SK-N-SH (cell line): ENCODE data around the gene FGGY. TPM values are rescaled to one million over a fixed set of nuclear protein-coding genes. Genes with fewer than 3 reads are reported as not detected.

Source experiments
- CTCF ChIA-PET: fragments of 300-600, 350-600 bp; formaldehyde crosslinking; extraction: SDS; loops from one replicate; lab custom pipeline; 2021; lab: Yijun Ruan, JAX
- POLR2A ChIA-PET: fragments of 350-600 bp; sonication (Branson Sonifier 250); formaldehyde crosslinking; extraction: SDS; loops from one replicate; lab custom pipeline; 2020; ENCODE audit warnings: antibody characterized with exemption, inconsistent platforms; lab: Yijun Ruan, JAX
- DNase-seq: peaks from one replicate; pipeline ENCODE4 v3.0.0; 2012
- H2AFZ ChIP-seq: fragments of 200-600 bp; sonication (generic); 2 replicates; pipeline ENCODE4 v1.8.1; 2016; ENCODE audit warnings: antibody characterized with exemption, mild to moderate bottlenecking, low read depth
- H3F3A ChIP-seq: fragments of 200-600 bp; sonication (generic); replicated peaks from 2 replicates; pipeline ENCODE3; 2016; ENCODE audit warnings: antibody characterized with exemption, mild to moderate bottlenecking; ENCODE audit not compliant: insufficient read depth
- H3K27ac ChIP-seq, 2 experiments: fragments of 200-500 bp in 1 of 2; fragments of 200-600 bp in 1 of 2; sonication (Bioruptor generic) in 1 of 2; sonication (generic), shearing (Covaris generic) in 1 of 2; 2 replicates each; pipeline versions ENCODE4 v1.5.1 to v1.6.1; 2014 to 2016; ENCODE audit warnings: low read depth in 2 of 2, inconsistent platforms in 1 of 2, low read length in 1 of 2, mild to moderate bottlenecking in 1 of 2, mixed read lengths in 1 of 2
- H3K27me3 ChIP-seq: fragments of 200-600 bp; sonication (generic), shearing (Covaris generic); 2 replicates; pipeline ENCODE4 v1.6.1; 2016; ENCODE audit warnings: mixed run types; ENCODE audit not compliant: insufficient read depth
- H3K36me3 ChIP-seq, 2 experiments: fragments of 200-500 bp in 1 of 2; fragments of 200-600 bp in 1 of 2; sonication (Bioruptor generic) in 1 of 2; sonication (generic) in 1 of 2; replicated peaks in 1 of 2; 2 replicates each; pipeline versions ENCODE3 to v1.5.1; 2014 to 2016; ENCODE audit warnings: low read length in 1 of 2, mild to moderate bottlenecking in 1 of 2; ENCODE audit not compliant: insufficient read depth in 2 of 2, control insufficient read depth in 1 of 2
- H3K4me1 ChIP-seq, 2 experiments: fragments of 200-500 bp in 1 of 2; fragments of 200-600 bp in 1 of 2; sonication (Bioruptor generic) in 1 of 2; sonication (generic), shearing (Covaris generic) in 1 of 2; 2 replicates each; pipeline versions ENCODE4 v1.5.1 to v1.6.1; 2014 to 2016; ENCODE audit warnings: low read depth in 1 of 2, low read length in 1 of 2, mixed run types in 1 of 2; ENCODE audit not compliant: insufficient read depth in 2 of 2, control insufficient read depth in 1 of 2
- H3K4me2 ChIP-seq: fragments of 200-600 bp; sonication (generic), shearing (Covaris generic); 2 replicates; pipeline ENCODE4 v1.6.1; 2017; ENCODE audit warnings: mixed run types
- H3K4me3 ChIP-seq, 2 experiments: fragments of 200-500 bp in 1 of 2; fragments of 200-600 bp in 1 of 2; sonication (Bioruptor generic) in 1 of 2; sonication (generic), shearing (Covaris generic) in 1 of 2; 2 replicates each; pipeline versions ENCODE4 v1.5.1 to v1.8.1; 2014 to 2016; ENCODE audit warnings: low read depth in 2 of 2, inconsistent platforms in 1 of 2, low read length in 1 of 2, mild to moderate bottlenecking in 1 of 2, mixed read lengths in 1 of 2, moderate library complexity in 1 of 2
- H3K79me2 ChIP-seq: fragments of 200-600 bp; sonication (generic); 2 replicates; pipeline ENCODE4 v1.8.1; 2017; ENCODE audit warnings: mild to moderate bottlenecking; ENCODE audit not compliant: insufficient read depth
- H3K9ac ChIP-seq: fragments of 200-600 bp; sonication (generic); 2 replicates; pipeline ENCODE4 v1.6.1; 2017; ENCODE audit warnings: mixed run types
- H3K9me2 ChIP-seq: fragments of 200-600 bp; sonication (generic); 2 replicates; pipeline ENCODE4 v1.6.1; 2017; ENCODE audit warnings: mixed run types
- H3K9me3 ChIP-seq: fragments of 200-600 bp; sonication (generic); 2 replicates; pipeline ENCODE4 v1.6.1; 2017; ENCODE audit warnings: mixed run types, mild to moderate bottlenecking, moderate library complexity
- H4K20me1 ChIP-seq: fragments of 200-600 bp; sonication (generic); 2 replicates; pipeline ENCODE4 v1.6.1; 2017; ENCODE audit warnings: mild to moderate bottlenecking, mixed run types; ENCODE audit not compliant: insufficient read depth
- CHD2 ChIP-seq: fragments of 150-350 bp; IDR thresholded peaks from 2 replicates; pipeline ENCODE4 v1.6.1; 2018; ENCODE audit warnings: low read length; ENCODE audit not compliant: partially characterized antibody
- ELF1 ChIP-seq: IDR thresholded peaks from 2 replicates; pipeline ENCODE4 v1.4.0; 2012
- EZH2phosphoT487 ChIP-seq: fragments of 200-600 bp; sonication (generic); IDR thresholded peaks from 2 replicates; pipeline ENCODE4 v1.6.1; 2017; ENCODE audit warnings: low read depth, mixed run types, mild to moderate bottlenecking, antibody characterized with exemption, moderate library complexity, borderline replicate concordance
- FOSL2 ChIP-seq: IDR thresholded peaks from 2 replicates; pipeline ENCODE4 v1.4.0; 2012; ENCODE audit warnings: low read depth, mild to moderate bottlenecking, moderate library complexity, borderline replicate concordance
- FOXJ3 ChIP-seq: sonication (generic); formaldehyde crosslinking; IDR thresholded peaks from 2 replicates; pipeline ENCODE4 v1.5.1; 2020; ENCODE audit warnings: mild to moderate bottlenecking, missing genetic modification reagents
- FOXM1 ChIP-seq: IDR thresholded peaks from 2 replicates; pipeline ENCODE4 v1.4.0; 2012; ENCODE audit warnings: low read depth, mild to moderate bottlenecking
- GATA2 ChIP-seq: sonication (generic); formaldehyde crosslinking; IDR thresholded peaks from 2 replicates; pipeline ENCODE4 v1.5.0; 2020; ENCODE audit warnings: mild to moderate bottlenecking, missing genetic modification reagents
- MEF2A ChIP-seq: IDR thresholded peaks from 2 replicates; pipeline ENCODE4 v1.4.0; 2012; ENCODE audit warnings: low read depth, borderline replicate concordance
- MXI1 ChIP-seq: IDR thresholded peaks from 2 replicates; pipeline ENCODE4 v1.6.1; 2012; ENCODE audit warnings: mild to moderate bottlenecking, low read depth, low read length, improper control_type of control experiment
- NFIC ChIP-seq: IDR thresholded peaks from 2 replicates; pipeline ENCODE4 v1.4.0; 2012; ENCODE audit warnings: borderline replicate concordance
- NRF1 ChIP-seq: IDR thresholded peaks from 2 replicates; pipeline ENCODE4 v1.6.1; 2012; ENCODE audit warnings: low read depth, mild to moderate bottlenecking, low read length
- POLR2AphosphoS5 ChIP-seq: IDR thresholded peaks from 2 replicates; pipeline ENCODE4 v1.6.1; 2012; ENCODE audit warnings: low read depth, low read length
- RAD21 ChIP-seq: IDR thresholded peaks from 2 replicates; pipeline ENCODE4 v1.6.1; 2012; ENCODE audit warnings: mild to moderate bottlenecking, low read length
- RCOR1 ChIP-seq: fragments of 150-350 bp; IDR thresholded peaks from 2 replicates; pipeline ENCODE4 v1.6.1; 2017; ENCODE audit warnings: antibody characterized with exemption, low read length
- RFX5 ChIP-seq: IDR thresholded peaks from 2 replicates; pipeline ENCODE4 v1.6.1; 2012; ENCODE audit warnings: mild to moderate bottlenecking, improper control_type of control experiment, low read length
- RXRA ChIP-seq: IDR thresholded peaks from 2 replicates; pipeline ENCODE4 v1.4.0; 2012; ENCODE audit warnings: low read depth, mild to moderate bottlenecking, borderline replicate concordance
- SIN3A ChIP-seq: IDR thresholded peaks from 2 replicates; pipeline ENCODE4 v1.6.1; 2012; ENCODE audit warnings: low read depth, mild to moderate bottlenecking, low read length, moderate library complexity, borderline replicate concordance
- TAF1 ChIP-seq: IDR thresholded peaks from 2 replicates; pipeline ENCODE4 v1.6.1; 2012; ENCODE audit warnings: low read depth, mild to moderate bottlenecking, low read length, moderate library complexity, borderline replicate concordance
- TCF12 ChIP-seq: IDR thresholded peaks from 2 replicates; pipeline ENCODE4 v1.4.0; 2012
- TEAD4 ChIP-seq: IDR thresholded peaks from 2 replicates; pipeline ENCODE4 v1.4.0; 2012; ENCODE audit warnings: mild to moderate bottlenecking, borderline replicate concordance; ENCODE audit not compliant: insufficient read depth
- YY1 ChIP-seq: IDR thresholded peaks from 2 replicates; pipeline ENCODE4 v1.4.0; 2012; ENCODE audit warnings: low read depth, mild to moderate bottlenecking
- WGBS: methylation state at CpG from one replicate; pipeline ENCODE4 v1.1.6; 2017; ENCODE audit warnings: low lambda C conversion rate; 5-methylcytosine and 5-hydroxymethylcytosine counted together
- polyA plus RNA-seq, 3 experiments: library from polyadenylated mRNA; depleted of rRNA; stranded (reverse); fragments of >200 nt; gene quantifications; 2 replicates each; pipeline ENCODE4 v1.2.3, GENCODE V29; 2012
- TF ChIP-seq, protein P1 (sequence below): IDR thresholded peaks from 2 replicates; pipeline ENCODE4 v1.4.0; 2012; ENCODE audit warnings: low read depth, borderline replicate concordance
- TF ChIP-seq, protein P2 (sequence below): IDR thresholded peaks from 2 replicates; pipeline ENCODE4; 2012
- TF ChIP-seq, protein P3 (sequence below): fragments of 150-350 bp; IDR thresholded peaks from 2 replicates; pipeline ENCODE4 v1.6.1; 2016; ENCODE audit warnings: mild to moderate bottlenecking, low read depth, low read length

Gene FGGY
- polyA plus RNA-seq, 1 of the 3 experiments (the other 2 are of a cell fraction): 10.3 TPM

DNA sequence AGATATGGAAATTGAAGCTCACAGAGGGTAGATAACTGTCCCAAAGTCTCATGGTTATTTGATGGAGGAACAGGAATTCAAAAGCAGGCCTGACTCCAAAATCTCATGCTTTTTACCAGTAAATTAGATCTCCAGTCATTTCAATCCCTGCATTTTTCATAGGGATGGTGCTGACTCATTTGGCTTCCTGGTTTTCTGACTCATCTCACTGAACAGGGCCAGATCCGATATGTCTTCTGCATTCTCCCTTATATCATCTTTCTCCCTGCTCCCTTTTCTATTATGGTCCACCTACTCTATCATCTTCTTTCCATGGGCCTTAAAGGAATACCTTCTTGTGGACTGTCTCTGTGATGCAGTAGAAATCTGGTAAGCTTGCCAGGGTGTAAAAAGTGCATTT, 187.2 kb downstream of the FGGY start (continued):
- no peak for TF ChIP-seq RFX5
- no peak for TF ChIP-seq RCOR1
- TF ChIP-seq EZH2phosphoT487: no peak
- TF ChIP-seq TCF12: peak; percentile 87
- TF ChIP-seq MXI1: no peak
- no peak for TF ChIP-seq SIN3A
- TF ChIP-seq, protein P1, sequence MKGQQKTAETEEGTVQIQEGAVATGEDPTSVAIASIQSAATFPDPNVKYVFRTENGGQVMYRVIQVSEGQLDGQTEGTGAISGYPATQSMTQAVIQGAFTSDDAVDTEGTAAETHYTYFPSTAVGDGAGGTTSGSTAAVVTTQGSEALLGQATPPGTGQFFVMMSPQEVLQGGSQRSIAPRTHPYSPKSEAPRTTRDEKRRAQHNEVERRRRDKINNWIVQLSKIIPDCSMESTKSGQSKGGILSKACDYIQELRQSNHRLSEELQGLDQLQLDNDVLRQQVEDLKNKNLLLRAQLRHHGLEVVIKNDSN: peak; percentile 27; the same call in 1 of the 2 replicates
- TF ChIP-seq TAF1: no peak
- TF ChIP-seq, protein P2, sequence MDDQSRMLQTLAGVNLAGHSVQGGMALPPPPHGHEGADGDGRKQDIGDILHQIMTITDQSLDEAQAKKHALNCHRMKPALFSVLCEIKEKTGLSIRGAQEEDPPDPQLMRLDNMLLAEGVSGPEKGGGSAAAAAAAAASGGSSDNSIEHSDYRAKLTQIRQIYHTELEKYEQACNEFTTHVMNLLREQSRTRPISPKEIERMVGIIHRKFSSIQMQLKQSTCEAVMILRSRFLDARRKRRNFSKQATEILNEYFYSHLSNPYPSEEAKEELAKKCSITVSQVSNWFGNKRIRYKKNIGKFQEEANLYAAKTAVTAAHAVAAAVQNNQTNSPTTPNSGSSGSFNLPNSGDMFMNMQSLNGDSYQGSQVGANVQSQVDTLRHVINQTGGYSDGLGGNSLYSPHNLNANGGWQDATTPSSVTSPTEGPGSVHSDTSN: peak; percentile 84
- TF ChIP-seq CHD2: no peak
- no peak for TF ChIP-seq FOXM1
- no peak for TF ChIP-seq MEF2A
- TF ChIP-seq, protein P3, sequence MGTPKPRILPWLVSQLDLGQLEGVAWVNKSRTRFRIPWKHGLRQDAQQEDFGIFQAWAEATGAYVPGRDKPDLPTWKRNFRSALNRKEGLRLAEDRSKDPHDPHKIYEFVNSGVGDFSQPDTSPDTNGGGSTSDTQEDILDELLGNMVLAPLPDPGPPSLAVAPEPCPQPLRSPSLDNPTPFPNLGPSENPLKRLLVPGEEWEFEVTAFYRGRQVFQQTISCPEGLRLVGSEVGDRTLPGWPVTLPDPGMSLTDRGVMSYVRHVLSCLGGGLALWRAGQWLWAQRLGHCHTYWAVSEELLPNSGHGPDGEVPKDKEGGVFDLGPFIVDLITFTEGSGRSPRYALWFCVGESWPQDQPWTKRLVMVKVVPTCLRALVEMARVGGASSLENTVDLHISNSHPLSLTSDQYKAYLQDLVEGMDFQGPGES: no peak
- TF ChIP-seq TEAD4: peak; percentile 54; the same call in 1 of the 2 replicates
- no peak for TF ChIP-seq RXRA
- peak; percentile 99 for TF ChIP-seq FOSL2
- TF ChIP-seq POLR2AphosphoS5: peak; percentile 52; the same call in 1 of the 2 replicates
- peak; percentile 41; the same call in 1 of the 2 replicates for TF ChIP-seq ELF1
- TF ChIP-seq GATA2: no peak

DNA sequence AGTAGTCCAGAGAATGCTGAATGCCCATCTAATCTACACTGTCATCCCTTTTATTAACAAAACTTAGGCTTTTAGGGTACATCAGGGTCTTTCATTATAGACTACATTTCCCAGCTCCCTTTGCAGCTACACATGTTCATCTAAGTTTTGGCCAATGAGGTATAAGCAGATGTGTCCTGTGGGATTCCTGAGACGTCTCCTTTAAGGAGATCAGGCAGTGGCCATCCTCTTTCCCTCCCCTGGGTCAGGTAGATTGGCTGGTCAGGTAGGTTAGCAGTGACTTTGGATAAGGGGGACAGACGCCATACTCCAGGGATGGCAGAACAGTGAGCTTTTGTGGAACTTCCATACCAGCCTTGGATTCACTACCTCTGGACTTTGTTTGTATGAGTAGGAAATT, 188.3 kb downstream of the FGGY start:
- Histone ChIP-seq H3K79me2 (no peaks in the 10 kb centered on the region), H2AFZ (no peak overlapping the region), H3K27ac (peak overlapping the region in 1 of 2 experiments; percentile 72; a peak in 1 of 4 replicates), H3K4me1 (peaks cover 2 to 6% of the 10 kb centered on the region in 2 experiments; a peak in 2 of 4 replicates), H4K20me1 (no peaks in the 10 kb centered on the region), H3K9ac (no peak overlapping the region), H3K9me2 (no peaks in the 10 kb centered on the region), H3K36me3 (peaks cover 0 to 11% of the 10 kb centered on the region in 2 experiments), H3K4me3 (no peak overlapping the region), H3K9me3 (0 out of 2 replicates have a peak, but pooled peaks cover 6% of the 10 kb centered on the region), H3K4me2 (no peak overlapping the region)
- ChIA-PET POLR2A (no interaction called here), CTCF (no interaction called here)
- WGBS: 100% methylated on average over 2 of the region's 2 CpGs
- DNase-seq: no peak
- TF ChIP-seq RFX5: no peak
- no peak for TF ChIP-seq SIN3A
- no peak for TF ChIP-seq GATA2
- no peak for TF ChIP-seq RAD21
- no peak for TF ChIP-seq TAF1
- no peak for TF ChIP-seq POLR2AphosphoS5
- no peak for TF ChIP-seq RXRA
- TF ChIP-seq NRF1: no peak
- no peak for TF ChIP-seq CHD2
- TF ChIP-seq NFIC: no peak
- TF ChIP-seq RCOR1: no peak
- no peak for TF ChIP-seq EZH2phosphoT487
- no peak for TF ChIP-seq FOXJ3 (CRISPR knock-in tag)
- TF ChIP-seq YY1: no peak
- TF ChIP-seq, all 33 proteins: peak for 0
- Histone ChIP-seq H3K27me3 (no peaks in the 10 kb centered on the region), H3F3A (peaks cover 24% of the 10 kb centered on the region)
